Stomach smooth muscle (tissue), 2 donors: ENCODE measurements around the gene NDUFB2.
"Not testable (repeated sequence)": the region's sequence is repeated elsewhere in the genome, so short reads cannot be mapped to it uniquely, and the experiment has no call there.

ENCODE experiments used
- H3K27ac ChIP-seq: one replicate; pipeline ENCODE4 v1.7.0; 2013; ENCODE audit warnings: mild to moderate bottlenecking, low read length, inconsistent platforms
- H3K27me3 ChIP-seq, 2 donors: one replicate each; pipeline ENCODE4 v1.7.0; 2013; ENCODE audit warnings: low read length in 2 of 2; ENCODE audit not compliant: insufficient read depth in 2 of 2, control insufficient read depth in 1 of 2
- H3K36me3 ChIP-seq, 2 donors: one replicate each; pipeline ENCODE4 v1.7.0; 2013; ENCODE audit warnings: low read length in 2 of 2; ENCODE audit not compliant: control insufficient read depth in 2 of 2, insufficient read depth in 2 of 2
- H3K4me1 ChIP-seq: one replicate; pipeline ENCODE4 v1.7.0; 2013; ENCODE audit warnings: low read length; ENCODE audit not compliant: control insufficient read depth, insufficient read depth
- H3K4me3 ChIP-seq, 2 donors: one replicate each; pipeline ENCODE4 v1.7.0; 2013; ENCODE audit warnings: low read length in 2 of 2
- H3K9ac ChIP-seq, 2 donors: one replicate each; pipeline ENCODE4 v1.7.0; 2013; ENCODE audit warnings: low read length in 2 of 2, mild to moderate bottlenecking in 1 of 2
- H3K9me3 ChIP-seq, 2 donors: one replicate each; pipeline ENCODE4 v1.7.0; 2013; ENCODE audit warnings: low read length in 2 of 2; ENCODE audit not compliant: control insufficient read depth in 2 of 2
- donor health status: healthy.
- donor health status: Pancreatic carcinoma.

Gene NDUFB2

GRCh38 chr7:140657891-140658290 is 38.6 kb upstream of the NDUFB2 start:
- no peaks in the 10 kb centered on the region for H3K9me3 ChIP-seq
- H3K4me1 ChIP-seq = peaks cover 15% of the 10 kb centered on the region
- no peaks in the 10 kb centered on the region for H3K36me3 ChIP-seq
- no peak overlapping the region for H3K9ac ChIP-seq
- no peaks in the 10 kb centered on the region for H3K27me3 ChIP-seq
- no peak overlapping the region for H3K27ac ChIP-seq
- H3K4me3 ChIP-seq = no peak overlapping the region

GRCh38 chr7:140659856-140660255 is 36.7 kb upstream of the NDUFB2 start:
- Histone ChIP-seq H3K27me3 (no peaks in the 10 kb centered on the region), H3K9me3 (no peaks in the 10 kb centered on the region), H3K9ac (no peak overlapping the region), H3K4me3 (no peak overlapping the region), H3K36me3 (no peaks in the 10 kb centered on the region), H3K4me1 (peaks cover 5% of the 10 kb centered on the region), H3K27ac (no peak overlapping the region)

- H3K27me3 ChIP-seq = no peaks in the 10 kb centered on the region
- H3K4me1 ChIP-seq = peaks cover 4% of the 10 kb centered on the region
- H3K4me3 ChIP-seq = no peak overlapping the region
- no peak overlapping the region for H3K27ac ChIP-seq
- H3K9ac ChIP-seq = no peak overlapping the region
- no peaks in the 10 kb centered on the region for H3K9me3 ChIP-seq
- no peaks in the 10 kb centered on the region for H3K36me3 ChIP-seq
These were observed 35.4 kb upstream of the NDUFB2 start for GRCh38 chr7:140661124-140661523.

GRCh38 chr7:140662938-140663337 is 33.6 kb upstream of the NDUFB2 start:
- H3K27me3 ChIP-seq, H3K27ac ChIP-seq, H3K9ac ChIP-seq, H3K4me3 ChIP-seq, H3K4me1 ChIP-seq, H3K36me3 ChIP-seq, H3K9me3 ChIP-seq: not testable (repeated sequence)

GRCh38 chr7:140667476-140667875 is 29.0 kb upstream of the NDUFB2 start:
- Histone ChIP-seq H3K27me3 (no peaks in the 10 kb centered on the region), H3K36me3 (no peaks in the 10 kb centered on the region), H3K9ac (no peak overlapping the region), H3K27ac (no peak overlapping the region), H3K9me3 (no peaks in the 10 kb centered on the region), H3K4me3 (no peak overlapping the region), H3K4me1 (peaks cover 3% of the 10 kb centered on the region)

- H3K4me1 ChIP-seq = peaks cover 10% of the 10 kb centered on the region
- no peaks in the 10 kb centered on the region for H3K9me3 ChIP-seq
- H3K36me3 ChIP-seq = no peaks in the 10 kb centered on the region
- no peak overlapping the region for H3K9ac ChIP-seq
- no peak overlapping the region for H3K4me3 ChIP-seq
- H3K27me3 ChIP-seq = no peaks in the 10 kb centered on the region
- H3K27ac ChIP-seq = no peak overlapping the region
These were observed 27.9 kb upstream of the NDUFB2 start for GRCh38 chr7:140668641-140669040.

- Histone ChIP-seq H3K4me1 (peaks cover 17% of the 10 kb centered on the region), H3K27me3 (no peaks in the 10 kb centered on the region), H3K27ac (no peak overlapping the region), H3K9ac (no peak overlapping the region), H3K9me3 (no peaks in the 10 kb centered on the region), H3K36me3 (no peaks in the 10 kb centered on the region), H3K4me3 (no peak overlapping the region)
These were observed 27.2 kb upstream of the NDUFB2 start for GRCh38 chr7:140669352-140669751.

GRCh38 chr7:140669862-140670261 is 26.6 kb upstream of the NDUFB2 start:
- H3K9me3 ChIP-seq, H3K27ac ChIP-seq, H3K36me3 ChIP-seq, H3K4me3 ChIP-seq, H3K27me3 ChIP-seq, H3K9ac ChIP-seq: not testable (repeated sequence)
- peaks cover 20% of the 10 kb centered on the region for H3K4me1 ChIP-seq

- Histone ChIP-seq H3K9ac (no peak overlapping the region), H3K9me3 (no peaks in the 10 kb centered on the region), H3K36me3 (no peaks in the 10 kb centered on the region), H3K27ac (no peak overlapping the region), H3K4me1 (peaks cover 26% of the 10 kb centered on the region), H3K27me3 (no peaks in the 10 kb centered on the region), H3K4me3 (no peak overlapping the region)
These were observed 26.1 kb upstream of the NDUFB2 start for GRCh38 chr7:140670343-140670935.

- H3K9ac ChIP-seq = peak overlapping the region in 1 of 2 donors; percentile 9
- H3K4me3 ChIP-seq = peak overlapping the region; percentile 46 to 82
- H3K9me3 ChIP-seq = no peaks in the 10 kb centered on the region
- H3K27ac ChIP-seq = no peak overlapping the region
- H3K36me3 ChIP-seq = peaks cover 0 to 2% of the 10 kb centered on the region in 2 donors
- no peaks in the 10 kb centered on the region for H3K27me3 ChIP-seq
- peaks cover 30% of the 10 kb centered on the region for H3K4me1 ChIP-seq
These were observed 24.5 kb upstream of the NDUFB2 start for GRCh38 chr7:140671966-140672365.

- H3K4me1 ChIP-seq = peaks cover 30% of the 10 kb centered on the region
- peak within 1 kb of the TSS; percentile 73 to 80 for H3K9ac ChIP-seq
- no peaks in the 10 kb centered on the region for H3K27me3 ChIP-seq
- H3K36me3 ChIP-seq = peaks cover 0 to 2% of the 10 kb centered on the region in 2 donors
- H3K27ac ChIP-seq = peak within 1 kb of the TSS; percentile 37
- H3K9me3 ChIP-seq = no peaks in the 10 kb centered on the region
- peak within 1 kb of the TSS; percentile 66 to 82 for H3K4me3 ChIP-seq
These were observed 24.0 kb upstream of the NDUFB2 start, which contains the start of gene ADCK2 for GRCh38 chr7:140672382-140673062. ADCK2 (plus strand) TSS chr7:140672945; CDS start chr7:140673331, 386 bp downstream.
